RWPE1 (cell line): Measurements from ENCODE around the gene SLC17A5.
A peak's percentile ranks its signal among the peaks of the same experiment; 100 is the strongest.
"Not testable (repeated sequence)": the region's sequence is repeated elsewhere in the genome, so short reads cannot be mapped to it uniquely, and the experiment has no call there.

Experiments
- CTCF ChIA-PET: fragments of 350-600 bp; sonication (Branson Sonifier 250); formaldehyde crosslinking; extraction: SDS; loops from one replicate; lab custom pipeline; 2021; lab: Yijun Ruan, JAX
- POLR2A ChIA-PET: fragments of 400-600 bp; formaldehyde crosslinking; extraction: SDS; loops from one replicate; lab custom pipeline; 2020; ENCODE audit warnings: antibody characterized with exemption; ENCODE audit not compliant: low non-redundant PET; lab: Yijun Ruan, JAX
- DNase-seq: peaks from one replicate; pipeline ENCODE4 v3.0.0; 2012; ENCODE audit warnings: low spot score
- H3K27ac ChIP-seq: fragments of 450-650 bp; 2 replicates; pipeline ENCODE4 v1.5.1; 2017
- CTCF ChIP-seq: fragments of 450-650 bp; conservative IDR thresholded peaks from 2 replicates; pipeline ENCODE4 v1.5.1; 2017; ENCODE audit warnings: low read depth, mild to moderate bottlenecking

SLC17A5 gene

GRCh38 chr6:73579389-73579788, 74.4 kb downstream of the SLC17A5 start:
- no peak for TF ChIP-seq CTCF
- no peak for DNase-seq
- peak overlapping the region; percentile 99 for H3K27ac ChIP-seq
- CTCF ChIA-PET = interaction anchor here (0.5 to 1.1 kb wide), 4 partner anchors 14 to 170 kb away, joined by 3 to 5 read pairs (median 4); no protein-coding TSS in a partner anchor
- POLR2A ChIA-PET = interaction anchor here (0.6 to 1.1 kb wide), 2 partner anchors 59 to 192 kb away, joined by 4 to 11 read pairs; no protein-coding TSS in a partner anchor

- no peak for TF ChIP-seq CTCF
- no peak for DNase-seq
- ChIA-PET CTCF (interaction anchor here (0.6 kb wide), 2 partner anchors 12 to 25 kb away, joined by 4 to 7 read pairs; no protein-coding TSS in a partner anchor), POLR2A (no interaction called here)
- no peak overlapping the region for H3K27ac ChIP-seq
These were observed 76.1 kb downstream of the SLC17A5 start for GRCh38 chr6:73577676-73578075.

- POLR2A ChIA-PET, DNase-seq, H3K27ac ChIP-seq: not testable (repeated sequence)
- CTCF ChIA-PET = interaction anchor here (0.6 kb wide), 1 partner anchor 73 kb away, joined by 3 read pairs; no protein-coding TSS in a partner anchor
These were observed 81.3 kb downstream of the SLC17A5 start for GRCh38 chr6:73572531-73572930.

GRCh38 chr6:73571218-73572181, 82.3 kb downstream of the SLC17A5 start:
- POLR2A ChIA-PET, H3K27ac ChIP-seq: not testable (repeated sequence)

GRCh38 chr6:73569121-73569520, 84.7 kb downstream of the SLC17A5 start:
- no peak for DNase-seq
- TF ChIP-seq CTCF = no peak
- ChIA-PET POLR2A (no interaction called here), CTCF (interaction anchor here (0.5 kb wide), 1 partner anchor 51 kb away, joined by 3 read pairs; no protein-coding TSS in a partner anchor)
- H3K27ac ChIP-seq = no peak overlapping the region

More at GRCh38 chr6:73571218-73572181, 82.3 kb downstream of the SLC17A5 start:
- CTCF ChIA-PET = interaction anchor here (0.7 kb wide), 1 partner anchor 756 kb away, joined by 3 read pairs; no protein-coding TSS in a partner anchor
- DNase-seq = not testable (repeated sequence)

GRCh38 chr6:73566954-73567591, 86.7 kb downstream of the SLC17A5 start:
- CTCF ChIA-PET = interaction anchor here (0.5 to 1.5 kb wide), 3 partner anchors 9 to 403 kb away, joined by 3 to 5 read pairs (median 4); no protein-coding TSS in a partner anchor
- POLR2A ChIA-PET = no interaction called here
- no peak overlapping the region for H3K27ac ChIP-seq
- DNase-seq = no peak
- no peak for TF ChIP-seq CTCF

- POLR2A ChIA-PET, DNase-seq, H3K27ac ChIP-seq: not testable (repeated sequence)
- CTCF ChIA-PET = interaction anchor here (0.5 to 1.5 kb wide), 2 partner anchors 9 to 47 kb away, joined by 3 to 4 read pairs; no protein-coding TSS in a partner anchor
These were observed 87.3 kb downstream of the SLC17A5 start for GRCh38 chr6:73566486-73566871.
